A673 (cell line): ENCODE results near the gene CNNM1.

Experiments
- EZH2 ChIP-seq: fragments of 200-600 bp; sonication (generic); IDR thresholded peaks from 2 replicates; pipeline ENCODE4 v1.6.1; 2017; ENCODE audit warnings: borderline replicate concordance, low read depth, mild to moderate bottlenecking, mixed read lengths, antibody characterized with exemption, low read length; ENCODE audit not compliant: poor library complexity, severe bottlenecking
- TF ChIP-seq, protein P1 (sequence below): fragments of 300-800, 200-600 bp; sonication (generic); conservative IDR thresholded peaks from 2 replicates; pipeline ENCODE4 v1.5.1; 2017; ENCODE audit warnings: low read depth, mild to moderate bottlenecking, antibody characterized with exemption, low read length, moderate library complexity, mixed read lengths

DNA sequence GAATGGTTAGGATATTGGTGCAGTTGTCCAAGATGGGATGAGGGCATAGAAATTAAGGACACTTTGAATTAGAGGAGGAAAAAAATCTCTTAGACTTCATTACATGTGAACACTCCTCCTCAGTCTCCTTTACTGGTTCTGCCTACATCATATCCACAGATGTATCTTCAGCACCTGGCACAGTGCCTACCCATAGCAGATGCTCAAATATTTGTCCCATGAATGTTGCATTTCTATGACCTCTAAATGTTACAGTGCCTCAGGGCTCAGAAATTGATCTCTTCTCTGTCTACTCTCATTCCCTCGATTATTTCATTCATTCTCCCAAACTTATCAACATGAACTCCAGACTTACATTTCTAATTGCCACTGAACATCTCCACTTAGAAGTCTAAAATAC lies 17.1 kb downstream of the CNNM1 start:
- TF ChIP-seq, protein P1, sequence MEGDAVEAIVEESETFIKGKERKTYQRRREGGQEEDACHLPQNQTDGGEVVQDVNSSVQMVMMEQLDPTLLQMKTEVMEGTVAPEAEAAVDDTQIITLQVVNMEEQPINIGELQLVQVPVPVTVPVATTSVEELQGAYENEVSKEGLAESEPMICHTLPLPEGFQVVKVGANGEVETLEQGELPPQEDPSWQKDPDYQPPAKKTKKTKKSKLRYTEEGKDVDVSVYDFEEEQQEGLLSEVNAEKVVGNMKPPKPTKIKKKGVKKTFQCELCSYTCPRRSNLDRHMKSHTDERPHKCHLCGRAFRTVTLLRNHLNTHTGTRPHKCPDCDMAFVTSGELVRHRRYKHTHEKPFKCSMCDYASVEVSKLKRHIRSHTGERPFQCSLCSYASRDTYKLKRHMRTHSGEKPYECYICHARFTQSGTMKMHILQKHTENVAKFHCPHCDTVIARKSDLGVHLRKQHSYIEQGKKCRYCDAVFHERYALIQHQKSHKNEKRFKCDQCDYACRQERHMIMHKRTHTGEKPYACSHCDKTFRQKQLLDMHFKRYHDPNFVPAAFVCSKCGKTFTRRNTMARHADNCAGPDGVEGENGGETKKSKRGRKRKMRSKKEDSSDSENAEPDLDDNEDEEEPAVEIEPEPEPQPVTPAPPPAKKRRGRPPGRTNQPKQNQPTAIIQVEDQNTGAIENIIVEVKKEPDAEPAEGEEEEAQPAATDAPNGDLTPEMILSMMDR = no peak
- no peak for TF ChIP-seq EZH2
